Measurements from ENCODE around the gene OR2T35. TPM values are rescaled to one million over a fixed set of nuclear protein-coding genes. Genes with fewer than 3 reads are reported as not detected.

The OR2T35 gene
- total and polyA plus RNA-seq, 9 of the 15 experiments (the other 6 are each of a cell fraction or from before 2014, with no cell fraction given) = not detected

GRCh38 chr1:248597589-248597988, 47.5 kb downstream of the OR2T35 start, which contains the start of gene OR2T10 (continued):
- TF ChIP-seq FOXK2 (conservative IDR thresholded peaks at IDR 0.05 in 1 of 2, IDR thresholded peaks at IDR 0.05 in 1 of 2; ENCODE audit: low read depth in 2 of 2) (no peak), ZNF124 (CRISPR knock-in tag; IDR thresholded peaks at IDR 0.05) (no peak), CXXC5 (CRISPR knock-in tag; IDR thresholded peaks at IDR 0.05) (peak; percentile 34; the same call in 1 of the 2 replicates), BACH1 (tag; IDR thresholded peaks at IDR 0.05) (no peak), ZNF354B (CRISPR knock-in tag; IDR thresholded peaks at IDR 0.05) (no peak), LCOR (CRISPR knock-in tag; IDR thresholded peaks at IDR 0.05) (no peak), ZNF778 (CRISPR knock-in tag; IDR thresholded peaks at IDR 0.05) (no peak), ILF3 (IDR thresholded peaks at IDR 0.05; ENCODE audit: borderline replicate concordance) (no peak), SMAD4 (CRISPR knock-in tag; conservative IDR thresholded peaks at IDR 0.05) (peak; percentile 64), MTA3 (IDR thresholded peaks at IDR 0.05; ENCODE audit: borderline replicate concordance) (no peak), ZNF785 (CRISPR knock-in tag; IDR thresholded peaks at IDR 0.05) (no peak)

- Histone ChIP-seq H3K4me2 (ENCODE audit: insufficient read depth, low read length) (no peak overlapping the region; the same call in 1 of the 2 replicates), H3K9me1 (ENCODE audit: control insufficient read depth, insufficient read depth, low read length) (no peaks in the 10 kb centered on the region), H3K27me3 (ENCODE audit: control insufficient read depth in 2 of 2, insufficient read depth in 2 of 2, low read length in 2 of 2) (no peaks in the 10 kb centered on the region), H3K27ac (ENCODE audit: extremely low read depth, low read depth, low read length) (peak overlapping the region; percentile 61; the same call in 1 of the 3 replicates), H3K4me3 (no peak overlapping the region), H3K36me3 (ENCODE audit: control insufficient read depth, insufficient read depth, low read length) (no peaks in the 10 kb centered on the region), H2AFZ (ENCODE audit: low read depth, low read length) (peak overlapping the region; percentile 34), H3K9me3 (replicated peaks; ENCODE audit: control insufficient read depth, insufficient read depth, low read depth, low read length) (no peaks in the 10 kb centered on the region), H3K4me1 (replicated peaks in 1 of 2; ENCODE audit: control insufficient read depth in 2 of 2, insufficient read depth in 2 of 2, low read length in 2 of 2) (no peaks in the 10 kb centered on the region; a peak in 1 of 5 replicates), H3K79me2 (ENCODE audit: control insufficient read depth, insufficient read depth, low read length) (no peaks in the 10 kb centered on the region), H4K20me1 (replicated peaks; ENCODE audit: control insufficient read depth, insufficient read depth, low read length) (no peaks in the 10 kb centered on the region), H3K9ac (ENCODE audit: insufficient read depth in 1 of 2, low read depth in 2 of 2, low read length in 2 of 2) (no peak overlapping the region)
- POLR2A ChIA-PET = no interaction called here
- peak; percentile 69 for ATAC-seq
- in situ Hi-C loops (cut with MboI) = no loop called here
- no peak for FAIRE-seq
- intact Hi-C loops (cut with micrococcal nuclease) = no loop called here
- WGBS (ENCODE audit: insufficient coverage, low coverage, missing lambda C conversion rate) = 0% methylated on average over 2 of the region's 2 CpGs
- peak in 3 of 4 experiments; percentile 2 to 14 (median 6) for DNase-seq (ENCODE audit: extremely low read depth in 1 of 4, low spot score in 3 of 4)
- CTCF ChIA-PET (ENCODE audit: low intra/inter-chr PET ratio) = no interaction called here
- BruUV-seq (replicated peaks) = no TSS peak
- TF ChIP-seq TRIM28 (IDR thresholded peaks at IDR 0.05) (no peak), NRF1 (conservative IDR thresholded peaks at IDR 0.05 in 1 of 2, IDR thresholded peaks at IDR 0.05 in 1 of 2) (no peak), GABPB1 (CRISPR knock-in tag; IDR thresholded peaks at IDR 0.05) (no peak), SMAD4 (CRISPR knock-in tag; conservative IDR thresholded peaks at IDR 0.05) (no peak), ZNF695 (CRISPR knock-in tag; IDR thresholded peaks at IDR 0.05) (no peak), U2AF1 (optimal IDR thresholded peaks at IDR 0.05; ENCODE audit: low read depth, low read length) (no peak), ZNF121 (CRISPR knock-in tag; conservative IDR thresholded peaks at IDR 0.05) (no peak), SIX5 (IDR thresholded peaks at IDR 0.05; ENCODE audit: borderline replicate concordance in 1 of 2, insufficient read depth in 1 of 2, low read depth in 1 of 2, low read length in 2 of 2) (no peak), KLF13 (tag; IDR thresholded peaks at IDR 0.05; ENCODE audit: borderline replicate concordance, low read depth) (no peak), ZNF347 (CRISPR knock-in tag; IDR thresholded peaks at IDR 0.05; ENCODE audit: low read depth) (no peak), GABPA (tag; conservative IDR thresholded peaks at IDR 0.05; ENCODE audit: low read depth) (peak; percentile 57), ZNF766 (CRISPR knock-in tag; conservative IDR thresholded peaks at IDR 0.05) (peak; percentile 45; the same call in 1 of the 2 replicates), TEAD1 (CRISPR knock-in tag; IDR thresholded peaks at IDR 0.05) (no peak), NFE2 (IDR thresholded peaks at IDR 0.05; ENCODE audit: low read depth) (peak; percentile 54), TCF15 (CRISPR knock-in tag; IDR thresholded peaks at IDR 0.05) (no peak), TCFL5 (CRISPR knock-in tag; conservative IDR thresholded peaks at IDR 0.05) (no peak)
These were observed 48.5 kb downstream of the OR2T35 start for GRCh38 chr1:248596615-248597014.
